GM21786 (cell line): ENCODE results near the gene ZZZ3.
"Not testable (repeated sequence)": the region's sequence is repeated elsewhere in the genome, so short reads cannot be mapped to it uniquely, and the experiment has no call there.

Experiments
- ATAC-seq: cut with Tn5 transposase; IDR thresholded peaks from one replicate; pipeline ENCODE4 v1.9.1; 2021; ENCODE audit not compliant: unreplicated experiment

Gene ZZZ3

DNA sequence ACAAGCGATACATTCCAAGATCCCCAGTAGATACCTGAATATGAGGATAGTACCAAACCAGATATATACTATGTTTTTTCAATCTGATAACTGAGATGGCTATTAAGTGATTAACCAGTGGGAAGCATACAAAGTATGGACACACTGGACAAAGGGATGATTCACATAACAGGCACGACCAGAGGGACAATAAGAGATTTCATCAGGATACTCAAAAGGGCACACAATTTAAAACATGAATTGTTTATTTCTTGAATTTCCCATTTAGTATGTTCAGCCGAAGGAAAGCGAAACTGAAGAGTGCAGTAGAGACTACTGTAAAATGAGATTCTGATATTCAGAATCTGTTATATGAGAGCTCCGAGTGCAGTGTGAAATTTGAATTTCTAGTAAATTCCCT lies 10.6 kb downstream of the ZZZ3 start:
- ATAC-seq: no peak

DNA sequence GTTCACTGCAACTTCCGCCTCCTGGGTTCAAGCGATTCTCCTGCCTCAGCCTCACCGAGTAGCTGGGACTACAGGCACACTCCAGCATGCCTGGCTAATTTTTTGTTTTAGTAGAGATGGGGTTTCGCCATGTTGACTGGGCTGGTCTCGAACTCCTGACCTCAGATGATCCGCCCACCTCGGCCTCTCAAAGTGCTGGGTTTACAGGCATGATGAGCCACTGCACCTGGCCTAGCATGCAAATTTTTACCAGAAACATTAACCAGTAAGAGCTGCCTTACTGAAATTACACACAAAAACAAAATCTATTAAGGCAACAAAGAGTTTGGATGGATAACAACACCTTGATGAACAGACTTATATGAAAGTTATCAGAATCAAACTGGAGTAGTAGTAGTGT lies 12.1 kb downstream of the ZZZ3 start:
- no peak for ATAC-seq

DNA sequence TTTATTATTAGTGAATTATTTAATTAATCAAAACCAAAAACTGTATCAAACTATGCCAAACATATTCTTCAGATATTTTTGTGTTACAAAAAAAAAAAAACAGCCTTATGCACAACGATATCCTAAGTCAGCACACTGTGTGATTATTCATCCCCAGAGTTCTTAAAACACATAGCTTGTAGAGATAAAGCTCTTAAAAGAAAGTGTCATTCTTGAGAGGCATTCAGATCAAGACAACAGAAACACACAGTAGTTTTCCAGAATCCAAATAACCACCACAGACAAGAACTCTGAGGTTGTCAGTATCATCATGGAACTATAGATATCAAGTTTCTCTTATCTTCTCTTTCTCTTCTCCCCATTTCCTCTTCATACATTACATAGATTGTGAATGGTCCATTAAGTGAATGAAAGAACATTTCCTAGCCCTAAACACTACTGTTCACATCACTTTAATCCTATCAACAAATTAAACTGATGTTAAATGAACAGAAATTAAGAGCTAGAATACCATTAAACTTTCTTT lies 13.5 kb downstream of the ZZZ3 start:
- ATAC-seq: no peak

DNA sequence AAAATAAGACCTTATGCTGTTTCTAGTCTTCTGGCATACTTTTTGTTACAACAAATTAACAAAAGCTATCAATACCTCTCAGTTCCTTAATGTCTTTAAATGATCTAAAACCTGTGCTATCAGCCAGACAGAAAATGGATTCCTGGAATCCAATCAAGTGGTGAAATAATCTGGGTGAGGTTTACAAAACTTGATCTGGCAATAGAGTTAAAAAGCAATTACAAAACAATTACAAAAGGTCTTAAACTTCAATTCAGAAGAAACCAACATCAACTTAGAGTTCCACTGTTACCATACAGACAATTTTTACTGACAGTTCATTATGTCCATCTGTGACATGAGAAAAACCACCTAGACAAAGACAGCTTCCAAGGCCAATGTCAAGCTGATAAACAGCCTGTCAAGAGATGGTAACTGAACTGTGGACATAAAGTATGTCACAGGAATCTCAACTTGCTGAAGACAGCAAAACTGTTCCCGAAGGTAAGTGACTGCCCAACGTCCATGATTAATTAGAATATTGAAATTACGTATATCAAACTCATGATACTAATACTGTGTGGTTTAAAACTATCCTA lies 17.4 kb downstream of the ZZZ3 start:
- no peak for ATAC-seq

DNA sequence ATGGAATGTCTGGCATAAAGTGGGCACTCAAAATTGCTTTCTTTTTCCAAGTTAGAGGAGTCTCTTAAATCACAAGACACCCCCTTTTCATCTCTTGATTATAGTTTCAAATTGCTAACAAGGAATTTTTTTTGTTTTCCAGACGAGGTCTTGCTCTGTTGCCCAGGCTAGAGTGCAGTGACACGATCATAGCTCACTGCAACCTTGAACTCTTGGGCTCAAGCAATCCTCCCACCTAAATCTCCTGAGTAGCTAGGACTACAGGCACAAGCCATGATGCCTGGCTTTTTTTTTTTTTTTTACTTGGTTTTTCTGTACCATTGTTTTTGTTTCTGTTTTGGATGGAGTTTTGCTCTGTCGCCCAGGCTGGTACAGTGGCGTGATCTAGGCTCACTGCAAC lies 20.8 kb downstream of the ZZZ3 start:
- ATAC-seq: no peak

DNA sequence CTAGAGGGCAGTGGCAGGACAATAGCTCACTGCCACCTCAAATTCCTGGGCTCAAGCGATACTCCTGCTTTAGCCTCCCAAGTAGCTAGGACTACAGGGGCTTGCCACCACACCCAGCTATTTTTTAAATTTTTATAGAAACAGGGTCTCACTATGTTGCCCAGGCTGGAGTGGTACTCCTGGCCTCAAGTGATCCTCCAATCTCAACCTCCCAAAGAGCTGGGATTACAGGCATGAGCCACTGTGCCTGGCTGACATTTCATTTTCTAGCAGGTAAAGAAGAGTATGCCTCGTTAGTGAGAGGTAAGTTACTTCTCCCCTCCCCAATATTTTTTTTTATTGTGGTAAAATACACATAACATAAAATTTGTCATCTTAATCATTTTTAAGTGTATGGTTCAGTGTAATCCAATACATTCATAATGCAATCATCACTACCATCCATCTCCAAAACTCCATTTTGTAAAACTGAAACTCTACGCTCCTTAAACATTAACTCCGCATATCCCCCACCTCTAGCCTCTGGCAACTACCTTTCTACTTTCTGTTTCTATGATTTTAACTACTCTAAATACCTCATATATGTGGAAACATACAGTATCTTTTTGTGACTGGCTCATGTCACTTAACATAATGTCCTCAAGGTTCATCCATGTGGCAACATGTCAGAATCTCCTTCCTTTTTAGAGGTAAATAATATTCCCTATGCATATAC lies 22.4 kb downstream of the ZZZ3 start:
- ATAC-seq: no peak

DNA sequence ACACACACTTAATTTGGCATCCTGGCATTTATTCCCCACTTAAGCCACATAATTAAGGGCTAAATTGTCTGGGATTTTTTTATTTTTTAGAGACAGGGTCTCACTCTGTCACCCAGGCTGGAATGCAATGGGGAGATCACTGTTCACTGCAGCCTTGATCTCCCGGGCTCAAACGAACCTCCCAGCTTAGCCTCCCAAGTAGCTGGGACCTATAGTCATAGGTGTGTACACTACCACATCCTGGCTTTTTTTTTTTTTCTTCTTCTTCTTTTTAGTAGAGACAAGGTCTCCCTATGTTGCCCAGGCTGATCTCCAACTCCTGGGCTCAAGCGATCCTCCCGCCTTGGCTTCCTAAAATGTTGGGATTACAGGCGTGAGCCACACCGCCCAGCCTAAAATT lies 24.2 kb downstream of the ZZZ3 start:
- no peak for ATAC-seq

DNA sequence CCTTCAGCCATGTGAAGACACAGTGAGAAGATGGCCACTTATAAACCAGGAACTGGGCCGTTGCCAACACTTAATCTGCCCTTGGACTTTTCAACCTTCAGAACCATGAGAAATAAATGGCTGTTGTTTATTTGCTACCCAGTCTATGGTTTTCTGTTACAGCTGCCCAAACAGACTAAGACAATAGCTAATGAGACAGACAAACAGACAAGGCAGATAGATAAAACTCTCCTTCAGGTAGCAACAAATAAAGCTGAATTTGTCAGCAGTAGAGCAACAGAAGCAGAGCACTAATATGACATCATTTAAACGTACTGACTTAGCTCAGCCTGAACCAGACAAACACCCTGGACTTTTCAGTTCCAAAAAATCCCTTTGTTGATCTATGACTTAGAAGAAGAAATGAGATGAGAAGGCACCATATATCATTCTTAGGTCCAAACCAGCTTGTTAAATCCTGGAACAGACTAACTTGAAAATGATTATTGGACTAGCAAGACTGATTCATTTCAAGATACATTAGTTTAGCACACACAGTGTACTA lies 27.0 kb downstream of the ZZZ3 start:
- no peak for ATAC-seq

DNA sequence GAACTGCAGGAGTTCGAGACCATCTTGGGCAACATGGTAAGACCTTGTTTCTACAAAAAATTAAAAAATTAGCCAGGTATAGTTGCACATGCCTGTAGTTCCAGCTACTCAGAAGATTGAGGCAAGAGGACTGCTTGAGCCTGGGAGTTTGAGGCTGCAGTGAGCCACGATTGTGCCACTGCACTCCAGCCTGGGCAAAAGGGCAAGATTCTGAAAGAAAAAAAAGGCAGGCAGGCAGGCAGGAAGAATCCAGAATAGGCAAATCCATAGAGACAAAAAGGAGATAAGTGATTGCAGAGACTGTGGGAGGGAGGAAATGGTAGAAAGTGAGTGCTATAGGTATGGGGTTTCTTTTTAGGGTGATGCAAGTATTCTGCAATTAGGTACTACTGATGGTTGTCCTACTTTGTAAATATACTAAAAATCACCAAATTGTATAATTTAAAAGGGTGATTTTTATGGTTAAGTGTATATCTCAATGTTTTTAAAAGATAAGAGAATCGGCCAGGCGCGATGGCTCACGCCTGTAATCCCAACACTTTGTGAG lies 29.4 kb downstream of the ZZZ3 start:
- ATAC-seq: no peak

DNA sequence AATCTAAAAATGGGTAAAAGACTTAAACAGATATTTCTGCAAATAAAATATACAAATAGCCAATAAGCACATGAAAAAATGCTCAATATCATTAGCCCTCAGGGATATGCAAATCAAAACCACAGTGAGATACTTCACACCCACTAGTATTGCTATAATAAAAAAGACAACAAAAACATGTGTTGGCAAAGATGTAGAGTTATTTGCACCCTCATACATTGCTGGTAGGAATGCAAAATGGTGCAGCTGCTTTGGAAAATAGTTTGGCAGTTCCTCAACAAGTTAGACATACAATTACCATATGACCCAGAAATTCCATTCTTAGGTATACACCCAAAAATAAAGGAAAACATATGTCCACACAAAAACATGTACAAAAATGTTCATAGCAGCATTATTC lies 30.2 kb downstream of the ZZZ3 start:
- ATAC-seq: no peak

DNA sequence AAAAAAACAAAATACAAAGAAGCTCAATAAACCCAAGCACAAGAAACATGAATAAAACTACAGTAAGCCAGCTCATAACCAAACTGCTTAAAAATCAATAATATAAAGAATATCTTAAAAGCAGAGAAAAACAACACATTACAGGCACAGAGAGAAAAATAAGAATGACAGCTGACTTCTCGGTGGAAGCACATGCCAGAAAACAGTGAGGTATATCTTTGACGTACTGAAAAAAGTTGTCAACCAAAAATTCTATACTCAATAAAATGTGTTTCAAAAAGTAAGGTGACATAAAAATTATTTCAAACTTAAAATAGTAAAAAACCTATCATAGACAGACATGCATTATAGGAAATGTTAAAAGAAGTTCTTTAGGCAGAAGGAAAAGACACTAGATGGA lies 33.3 kb downstream of the ZZZ3 start:
- no peak for ATAC-seq

DNA sequence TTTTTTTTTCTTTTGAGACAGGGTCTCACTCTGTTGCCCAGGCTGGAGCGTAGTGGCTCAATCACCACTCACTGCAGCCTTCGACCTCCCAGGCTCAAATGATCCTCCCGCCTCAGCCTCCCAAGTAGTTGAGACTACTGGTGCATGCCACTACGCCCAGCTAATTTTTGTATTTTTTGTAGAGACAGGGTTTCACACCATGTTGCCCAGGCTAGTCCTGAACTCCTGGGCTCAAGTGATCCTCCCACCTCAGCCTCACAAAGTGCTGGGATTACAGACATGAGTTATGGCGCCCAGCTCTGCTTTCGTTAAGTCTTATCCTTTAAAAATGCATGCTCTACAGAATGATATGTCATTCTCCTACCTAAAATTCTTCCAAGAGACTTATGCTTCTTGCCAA lies 36.2 kb downstream of the ZZZ3 start:
- ATAC-seq: not testable (repeated sequence)

DNA sequence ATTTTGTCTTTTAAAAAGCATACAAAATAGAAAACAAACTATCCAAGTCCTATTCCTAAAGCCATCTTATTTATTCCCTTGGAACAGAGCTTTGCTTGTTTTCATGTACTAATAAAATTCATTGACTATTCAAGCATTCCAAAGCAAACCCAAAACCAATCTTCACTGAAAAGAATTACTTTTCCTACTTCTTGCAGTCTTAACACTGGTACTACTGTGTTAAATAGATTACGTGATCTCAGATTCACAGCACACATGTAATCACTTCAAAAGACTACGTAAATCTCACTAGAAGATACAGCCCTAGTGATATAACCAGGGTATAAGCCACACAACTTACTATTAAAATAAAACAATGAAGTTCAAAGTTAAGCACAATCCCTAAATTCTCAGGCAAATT lies 39.0 kb downstream of the ZZZ3 start:
- no peak for ATAC-seq

DNA sequence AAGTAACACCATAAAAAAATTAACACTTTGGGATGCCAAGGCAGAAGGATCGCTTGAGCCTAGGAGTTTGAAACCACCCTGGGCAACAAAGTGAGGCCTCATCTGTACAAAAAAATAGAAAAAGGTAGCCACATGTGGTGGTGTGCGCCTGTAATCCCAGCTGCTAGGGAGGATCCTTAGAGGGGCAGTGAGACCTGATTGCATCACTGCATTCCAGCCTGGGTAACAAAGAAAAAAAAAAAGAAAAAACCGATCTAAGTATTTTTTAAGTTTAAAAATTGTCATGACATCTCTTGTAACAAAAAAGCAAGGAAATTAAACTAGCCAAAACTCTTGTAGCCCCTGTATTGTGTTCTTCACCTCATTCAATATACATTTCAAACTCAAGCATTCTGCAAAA lies 39.5 kb downstream of the ZZZ3 start:
- no peak for ATAC-seq

DNA sequence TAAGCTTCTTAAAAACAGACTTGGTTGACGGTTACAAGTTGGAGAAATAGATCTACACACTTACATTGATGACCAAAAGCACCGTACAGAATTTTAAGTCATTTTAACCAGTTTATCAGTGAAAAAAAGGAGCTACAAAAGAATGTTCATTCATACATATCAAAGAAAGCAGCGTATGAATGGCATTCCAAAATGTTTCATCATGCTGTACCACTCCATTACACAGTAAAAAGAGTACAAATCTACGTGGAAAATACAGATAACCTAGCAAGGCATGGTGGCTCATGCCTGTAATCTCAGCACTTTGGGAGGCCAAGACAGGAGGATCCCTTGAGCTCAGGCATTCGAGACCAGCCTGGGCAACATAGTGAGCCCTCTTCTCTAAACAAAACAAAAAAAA lies 40.3 kb downstream of the ZZZ3 start:
- ATAC-seq: no peak

DNA sequence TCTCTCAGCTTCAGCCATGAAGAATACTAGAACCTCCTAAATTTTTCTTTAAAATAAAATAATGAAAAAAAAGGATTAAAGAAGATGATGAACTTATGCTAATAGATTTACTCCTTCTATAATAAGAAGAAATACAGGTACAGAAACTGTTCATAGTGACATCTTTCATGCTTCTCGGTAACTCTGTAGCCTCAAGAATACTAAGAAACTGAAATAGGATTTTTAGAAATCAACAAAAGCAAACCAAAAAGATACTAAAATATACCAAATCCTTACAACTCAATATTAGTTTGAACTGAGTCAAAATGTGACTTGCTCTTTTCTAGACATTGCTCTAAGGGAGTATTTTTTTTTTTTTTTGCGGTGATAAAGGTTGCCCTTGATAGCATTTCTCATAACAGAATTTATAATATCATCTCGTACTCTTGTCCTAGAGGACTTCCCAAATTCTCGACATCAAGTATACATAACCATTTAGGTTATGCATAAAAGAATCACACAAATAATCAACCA lies 42.8 kb downstream of the ZZZ3 start:
- no peak for ATAC-seq

DNA sequence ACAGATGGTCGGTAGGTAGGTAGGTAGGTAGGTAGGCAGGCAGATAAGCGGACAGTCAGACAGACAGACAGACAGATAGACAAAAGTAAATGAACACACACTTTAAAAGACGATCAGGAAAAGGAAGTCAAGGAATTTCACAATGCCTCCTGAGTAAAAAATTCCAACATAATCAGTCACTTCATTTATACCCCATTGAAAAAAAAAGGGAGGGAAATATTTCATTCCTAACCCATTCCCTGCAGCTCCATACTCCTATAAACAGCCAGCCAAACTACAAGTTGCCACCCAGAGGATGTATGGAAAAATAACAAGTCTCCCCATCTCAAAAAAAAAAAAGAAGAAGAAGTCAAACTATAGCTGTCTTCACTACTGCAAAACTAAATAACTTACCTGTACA lies 43.4 kb downstream of the ZZZ3 start:
- ATAC-seq: no peak

DNA sequence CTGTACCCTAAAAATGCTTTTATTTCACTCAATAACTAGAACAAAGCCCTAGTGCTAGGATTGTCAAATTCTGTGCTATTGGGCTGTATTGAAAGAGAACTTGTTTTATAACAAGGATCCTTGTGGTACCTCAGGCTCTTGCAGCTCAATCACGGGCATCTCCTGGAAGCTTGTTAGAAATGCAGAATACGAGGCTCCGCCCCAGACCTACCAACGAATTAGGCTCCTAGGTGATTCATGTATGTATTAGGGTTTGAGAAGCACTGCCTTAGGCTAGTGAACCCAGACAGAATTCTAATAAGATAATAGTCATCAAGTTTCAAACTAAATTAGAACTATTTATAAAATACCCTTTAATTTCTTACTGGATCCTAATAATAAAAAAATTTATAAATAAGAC lies 45.6 kb downstream of the ZZZ3 start:
- no peak for ATAC-seq
